Activated T-helper 1 cell treated with Interleukin-2 at 50 U/mL for 16 hours (primary cell): ENCODE measurements around the gene AP3D1.

Experiments
- DNase-seq: peaks from one replicate; pipeline ENCODE4 v3.0.0-alpha.2; 2020; ENCODE audit warnings: low read depth

AP3D1 gene

DNA sequence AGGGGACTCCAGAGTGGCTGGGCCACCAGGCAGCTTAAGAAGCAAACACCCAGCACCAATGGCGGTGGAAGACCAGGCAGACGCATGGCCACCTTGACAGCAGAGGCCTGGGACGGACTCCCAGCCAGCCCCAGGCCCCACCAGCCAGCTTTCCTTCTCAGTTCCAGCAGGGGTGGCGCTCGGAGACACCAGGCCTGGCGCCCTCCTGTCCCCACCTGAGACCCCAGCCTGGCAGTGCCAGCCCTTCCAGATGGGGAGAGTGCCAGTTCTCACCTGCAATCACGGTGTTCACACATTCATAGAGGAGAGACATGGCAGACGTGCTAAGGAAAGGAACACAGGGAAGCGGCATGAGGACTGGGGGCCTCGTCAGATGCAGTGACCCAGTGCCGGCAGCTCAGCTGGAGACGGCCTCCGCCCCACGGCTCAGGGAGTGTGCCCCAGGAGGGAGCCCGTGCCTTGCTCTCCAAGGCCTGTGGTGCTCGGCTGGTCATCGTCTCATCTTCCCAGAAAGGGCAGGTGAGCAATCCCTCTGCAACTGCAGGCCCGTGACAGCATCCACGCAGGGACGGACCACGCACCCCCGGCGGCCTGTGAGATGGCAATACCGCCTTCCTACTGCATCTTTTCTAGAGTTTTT, 24.4 kb downstream of the AP3D1 start:
- DNase-seq, result no peak

- DNase-seq, result no peak
Observed at GRCh38 chr19:2123682-2124387, 27.5 kb downstream of the AP3D1 start.

DNA sequence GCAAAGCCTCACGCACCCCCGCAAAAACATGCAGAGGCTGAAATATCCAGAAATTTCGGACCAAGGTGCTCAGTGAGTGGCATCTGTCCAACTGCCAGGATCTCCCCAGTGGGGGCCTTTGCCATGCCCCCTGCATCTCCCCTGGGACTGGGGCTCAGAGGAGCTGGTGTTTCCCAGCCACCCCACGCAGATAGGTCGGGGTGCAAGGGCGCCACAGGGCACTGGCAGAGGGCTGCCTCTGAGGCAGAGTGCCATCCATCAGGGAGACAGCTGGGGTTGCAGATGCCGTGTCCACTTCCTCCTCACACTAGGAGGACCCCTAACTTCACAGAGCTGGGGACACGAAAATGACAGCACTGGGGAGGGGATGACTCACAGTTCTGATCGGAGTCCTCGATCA, 28.4 kb downstream of the AP3D1 start:
- no peak for DNase-seq

- no peak for DNase-seq
Observed at GRCh38 chr19:2122251-2122650, 29.1 kb downstream of the AP3D1 start.

DNA sequence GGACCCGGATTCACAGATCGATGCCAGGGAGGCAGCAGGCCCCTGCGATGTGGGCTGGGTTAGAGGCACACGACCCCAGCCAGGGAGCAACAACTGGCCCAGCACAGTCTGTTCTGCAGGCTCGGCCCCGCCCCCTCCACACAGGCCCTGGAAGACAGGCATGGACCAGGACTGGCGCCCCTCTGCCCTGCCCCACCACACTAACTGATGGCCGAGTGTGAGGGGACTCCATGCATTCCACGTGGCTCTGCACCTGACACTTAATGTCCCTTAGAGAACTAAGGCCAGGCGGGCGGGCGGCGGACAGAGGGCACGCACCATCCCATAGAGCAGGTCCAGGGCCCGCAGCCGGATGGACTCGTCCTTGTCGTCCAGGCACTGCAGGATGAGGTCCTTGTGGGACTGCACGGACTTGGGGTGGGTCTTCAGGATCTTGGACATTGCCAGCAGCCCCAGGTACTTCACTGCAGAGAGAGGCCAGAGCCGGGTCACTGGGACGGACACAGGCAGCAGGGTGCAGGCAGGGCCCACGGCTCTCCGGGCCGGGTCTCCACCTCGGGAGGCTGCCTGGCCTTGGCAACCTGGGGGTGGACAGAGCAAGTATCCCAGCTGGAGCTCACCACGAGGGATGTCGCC, 29.8 kb downstream of the AP3D1 start:
- DNase-seq, result no peak

DNA sequence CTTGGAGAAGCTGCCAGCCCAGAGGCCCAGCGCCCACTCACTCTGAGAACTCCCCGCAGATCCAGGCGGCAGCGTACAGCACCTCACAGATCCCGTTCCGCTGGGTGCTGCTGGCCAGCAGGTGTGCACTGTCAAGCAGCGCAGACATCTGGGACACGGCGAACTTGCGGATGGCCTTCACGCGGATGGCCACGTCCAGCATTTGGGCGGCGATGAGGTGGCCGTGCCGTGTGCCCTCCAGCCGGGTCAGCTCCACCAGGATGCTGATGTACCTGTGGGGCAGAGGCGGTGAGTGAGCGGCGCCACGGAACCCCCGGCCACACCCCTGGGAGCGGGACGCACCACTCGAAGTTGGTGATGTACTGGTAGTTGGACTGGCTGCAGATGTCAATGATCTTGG, 30.5 kb downstream of the AP3D1 start:
- DNase-seq, result no peak

GRCh38 chr19:2119921-2120785, 31.2 kb downstream of the AP3D1 start:
- DNase-seq, result no peak

DNA sequence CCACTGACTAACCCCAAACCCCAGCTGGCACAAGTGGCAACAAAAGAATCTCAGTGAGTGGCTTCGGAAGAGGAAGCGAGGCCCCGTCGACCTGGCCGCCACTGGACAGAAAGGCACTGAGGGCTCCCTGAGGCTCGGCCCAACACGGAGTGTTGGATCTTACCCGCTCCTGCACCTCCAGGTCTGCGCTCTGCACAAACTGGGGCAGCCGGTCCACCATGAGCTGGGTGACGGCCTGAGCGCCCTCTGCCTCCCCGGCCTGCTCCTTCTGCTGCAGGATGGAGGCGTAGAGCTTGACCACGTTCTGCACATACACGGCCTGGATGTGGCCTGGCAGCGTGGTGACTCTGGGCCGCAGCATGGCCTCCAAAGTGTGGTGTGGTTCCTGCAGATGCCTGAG, 32.9 kb downstream of the AP3D1 start:
- no peak for DNase-seq

GRCh38 chr19:2117215-2117960, 34.0 kb downstream of the AP3D1 start:
- DNase-seq, result no peak

GRCh38 chr19:2116507-2116906, 34.9 kb downstream of the AP3D1 start:
- no peak for DNase-seq

- DNase-seq, result no peak
Observed at GRCh38 chr19:2115911-2116426, 35.4 kb downstream of the AP3D1 start.

DNA sequence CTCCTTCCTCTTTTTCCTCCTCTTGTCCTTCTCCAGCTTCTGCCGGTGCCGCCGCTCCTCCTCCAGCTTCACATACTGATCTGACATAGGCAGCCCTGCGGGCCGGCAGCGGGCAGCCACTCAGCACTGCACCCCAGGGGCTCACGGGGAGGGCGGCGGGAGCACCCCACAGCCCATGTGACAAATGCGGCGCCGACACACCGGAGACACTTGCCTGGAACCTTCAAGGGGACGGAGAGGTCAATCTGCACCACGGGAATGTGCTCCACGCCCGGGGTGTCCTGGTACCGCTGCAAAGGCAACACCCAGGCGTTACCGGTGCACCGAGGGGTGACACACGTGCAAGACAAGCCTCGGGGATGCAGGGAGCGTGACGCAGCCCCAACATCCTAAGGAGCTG, 36.0 kb downstream of the AP3D1 start:
- DNase-seq, result no peak

- no peak for DNase-seq
Observed at GRCh38 chr19:2114821-2115220, 36.5 kb downstream of the AP3D1 start.

DNA sequence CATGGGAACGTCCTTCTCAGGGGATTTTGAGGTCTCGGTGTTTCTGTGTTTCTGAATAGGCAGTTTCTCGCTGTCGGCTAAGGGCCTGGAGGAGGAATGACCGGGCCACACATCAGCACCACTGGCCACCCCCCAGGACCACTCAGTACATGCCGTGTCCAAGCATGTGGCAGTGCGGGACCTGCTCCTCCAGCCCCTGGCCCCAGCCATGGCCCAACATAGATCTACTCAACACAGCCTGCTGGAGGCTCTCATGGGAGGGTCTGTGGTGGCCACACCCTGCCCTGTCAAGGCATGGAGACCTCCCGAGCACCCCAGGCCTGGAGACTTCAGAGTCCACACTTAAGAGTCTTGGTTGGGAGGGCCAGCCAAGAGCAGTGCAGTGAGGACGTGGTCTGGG, 37.1 kb downstream of the AP3D1 start:
- no peak for DNase-seq

GRCh38 chr19:2113439-2114211, 37.7 kb downstream of the AP3D1 start:
- DNase-seq, result no peak

DNA sequence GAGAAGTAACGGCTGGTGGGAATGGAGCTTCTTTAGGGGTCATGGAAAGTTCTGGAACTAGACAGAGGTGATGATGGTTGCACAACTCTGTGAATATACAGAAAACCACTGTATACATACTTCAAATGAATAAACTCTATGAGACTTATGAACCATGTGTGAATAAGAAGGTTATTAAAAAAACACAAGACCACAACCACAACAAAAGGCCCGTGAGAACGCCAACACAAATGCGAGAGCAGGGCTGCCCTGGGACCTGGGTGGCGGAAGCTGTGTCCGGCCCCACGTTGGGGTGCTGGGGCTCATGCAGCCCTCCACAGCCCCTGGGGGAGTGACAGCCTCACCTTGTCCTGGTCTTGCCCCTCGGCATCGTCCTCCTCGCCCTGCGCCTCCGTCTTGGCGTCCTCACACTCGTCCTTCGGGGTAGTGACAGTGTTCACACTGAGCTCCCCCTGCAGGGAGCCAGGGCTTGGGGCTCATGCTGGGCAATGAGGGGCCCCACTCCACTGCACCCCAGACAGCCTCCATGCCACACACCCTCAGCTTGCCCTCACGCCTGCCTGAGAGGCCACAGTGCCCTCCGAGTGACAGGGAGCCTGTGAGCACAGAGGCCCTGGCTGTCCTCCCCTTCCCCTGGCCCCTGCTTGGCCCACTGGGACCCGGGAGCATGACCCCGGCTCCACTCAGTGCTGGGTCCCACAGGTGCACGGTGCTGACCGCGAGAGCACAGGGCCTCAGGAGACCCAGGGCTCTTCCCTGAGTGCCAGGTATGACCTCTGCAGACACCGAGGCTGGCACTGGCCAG, 38.6 kb downstream of the AP3D1 start:
- no peak for DNase-seq

DNA sequence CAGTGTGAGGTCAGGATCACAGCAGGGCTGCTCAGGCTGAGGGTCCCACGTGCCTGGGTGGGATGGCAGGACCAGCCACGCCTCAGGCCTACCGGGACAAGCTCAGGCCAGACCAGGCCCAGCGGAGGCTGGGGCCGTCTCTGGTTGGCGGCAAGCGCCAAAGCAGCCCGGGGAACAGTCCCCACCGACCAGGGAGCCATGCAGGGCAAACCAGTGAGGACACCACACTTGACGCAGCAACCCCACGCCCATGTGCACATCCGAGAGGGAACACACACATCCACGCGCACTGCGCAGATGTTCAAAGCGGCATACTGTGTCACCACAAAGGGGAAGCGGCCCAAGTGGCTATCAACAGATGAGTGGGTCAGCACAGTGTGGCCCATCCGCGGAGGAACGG, 39.5 kb downstream of the AP3D1 start:
- DNase-seq, result no peak

- DNase-seq, result no peak
Observed at GRCh38 chr19:2111425-2111824, 39.9 kb downstream of the AP3D1 start.

- DNase-seq, result no peak
Observed at GRCh38 chr19:2110822-2111221, 40.5 kb downstream of the AP3D1 start.
